GM19395 (cell line): Measurements from ENCODE around the gene COL6A2.
"Not testable (repeated sequence)": the region's sequence is repeated elsewhere in the genome, so short reads cannot be mapped to it uniquely, and the experiment has no call there.

Experiments
- ATAC-seq: cut with Tn5 transposase; IDR thresholded peaks from one replicate; pipeline ENCODE4 v1.9.1; 2021; ENCODE audit warnings: mild to moderate bottlenecking, moderate library complexity; ENCODE audit not compliant: unreplicated experiment

Gene COL6A2

GRCh38 chr21:46139686-46140085 is 41.8 kb downstream of the COL6A2 start:
- no peak for ATAC-seq

GRCh38 chr21:46140352-46141003 is 42.6 kb downstream of the COL6A2 start:
- ATAC-seq: not testable (repeated sequence)

GRCh38 chr21:46141767-46142581 is 44.1 kb downstream of the COL6A2 start:
- no peak for ATAC-seq

GRCh38 chr21:46142582-46143473 is 44.9 kb downstream of the COL6A2 start:
- no peak for ATAC-seq

GRCh38 chr21:46144464-46145070 is 46.7 kb downstream of the COL6A2 start:
- ATAC-seq: no peak

GRCh38 chr21:46145159-46145839 is 47.4 kb downstream of the COL6A2 start:
- ATAC-seq: no peak

GRCh38 chr21:46145840-46146691 is 48.2 kb downstream of the COL6A2 start:
- no peak for ATAC-seq

- no peak for ATAC-seq
These were observed 48.9 kb downstream of the COL6A2 start for GRCh38 chr21:46146856-46147255.

- ATAC-seq: not testable (repeated sequence)
These were observed 49.5 kb downstream of the COL6A2 start for GRCh38 chr21:46147429-46147828.

- ATAC-seq: no peak
These were observed 50.2 kb downstream of the COL6A2 start for GRCh38 chr21:46148106-46148505.

GRCh38 chr21:46149205-46149901 is 51.4 kb downstream of the COL6A2 start:
- no peak for ATAC-seq

GRCh38 chr21:46150073-46150472 is 52.2 kb downstream of the COL6A2 start:
- no peak for ATAC-seq

- ATAC-seq: no peak
These were observed 52.7 kb downstream of the COL6A2 start for GRCh38 chr21:46150491-46151121.

GRCh38 chr21:46151261-46151988 is 53.5 kb downstream of the COL6A2 start:
- ATAC-seq: no peak

GRCh38 chr21:46151989-46152926 is 54.3 kb downstream of the COL6A2 start:
- no peak for ATAC-seq

- ATAC-seq: no peak
These were observed 55.0 kb downstream of the COL6A2 start for GRCh38 chr21:46152927-46153246.
